ENCODE results near the gene AURKB. TPM values are rescaled to one million over a fixed set of nuclear protein-coding genes. Genes with fewer than 3 reads are reported as not detected.

The AURKB gene
- total and polyA plus RNA-seq, 2 of the 13 experiments (the other 11 are each of a cell fraction or from before 2014, with no cell fraction given): 29.5 to 75.3 TPM

- TF ChIP-seq CEBPZ (IDR thresholded peaks at IDR 0.05; ENCODE audit: low read length) (no peak), TFDP1 (CRISPR knock-in tag; IDR thresholded peaks at IDR 0.05; ENCODE audit: borderline replicate concordance) (peak; percentile 80; the same call in 1 of the 2 replicates), ZNF782 (CRISPR knock-in tag; IDR thresholded peaks at IDR 0.05; ENCODE audit: borderline replicate concordance) (peak; percentile 10; the same call in 1 of the 2 replicates), ZNF687 (CRISPR knock-in tag; IDR thresholded peaks at IDR 0.05) (peak; percentile 86), EED (CRISPR knock-in tag; IDR thresholded peaks at IDR 0.05) (peak; percentile 84; the same call in 1 of the 2 replicates), PHF8 (CRISPR knock-in tag; IDR thresholded peaks at IDR 0.05) (peak; percentile 83), GZF1 (CRISPR knock-in tag; IDR thresholded peaks at IDR 0.05) (peak; percentile 73; the same call in 1 of the 2 replicates), ZNF138 (CRISPR knock-in tag; IDR thresholded peaks at IDR 0.05; ENCODE audit: low read depth) (peak; percentile 66; the same call in 1 of the 2 replicates), TBX2 (CRISPR knock-in tag; IDR thresholded peaks at IDR 0.05; ENCODE audit: borderline replicate concordance) (peak; percentile 76), ZFX (CRISPR knock-in tag; IDR thresholded peaks at IDR 0.05; ENCODE audit: low read depth) (peak; percentile 84), RFXAP (CRISPR knock-in tag; IDR thresholded peaks at IDR 0.05; ENCODE audit: borderline replicate concordance) (peak; percentile 59; the same call in 1 of the 2 replicates), RFX1 (IDR thresholded peaks at IDR 0.05) (peak; percentile 90), GTF3A (CRISPR knock-in tag; conservative IDR thresholded peaks at IDR 0.05) (no peak), ZBTB7B (CRISPR knock-in tag; IDR thresholded peaks at IDR 0.05) (peak; percentile 15; the same call in 1 of the 2 replicates), TMF1 (CRISPR knock-in tag; IDR thresholded peaks at IDR 0.05; ENCODE audit: low read depth) (0 out of 2 replicates have a peak, but pooled peaks have one; percentile 64), DR1 (CRISPR knock-in tag; IDR thresholded peaks at IDR 0.05) (0 out of 2 replicates have a peak, but pooled peaks have one; percentile 8), IKZF4 (CRISPR knock-in tag; IDR thresholded peaks at IDR 0.05; ENCODE audit: borderline replicate concordance, low read depth, not compliant biosample characterization) (peak; percentile 54), MXD3 (CRISPR knock-in tag; IDR thresholded peaks at IDR 0.05) (peak; percentile 27; the same call in 1 of the 2 replicates), ZBTB20 (CRISPR knock-in tag; IDR thresholded peaks at IDR 0.05; ENCODE audit: borderline replicate concordance, low read depth) (peak; percentile 15; the same call in 1 of the 2 replicates), SPEN (CRISPR knock-in tag; IDR thresholded peaks at IDR 0.05; ENCODE audit: low read depth) (peak; percentile 80)
Measured at GRCh38 chr17:8176197-8176940, 34.0 kb downstream of the AURKB start, which contains the start of gene TMEM107 (continued).

All from HepG2 (cell line).